Endodermal cell (in vitro differentiated cells): Measurements from ENCODE around the gene GPATCH4. TPM values are rescaled to one million over a fixed set of nuclear protein-coding genes. Genes with fewer than 3 reads are reported as not detected.

Source experiments
- DNase-seq: peaks from one replicate; pipeline ENCODE4 v3.0.0-alpha.2; 2017
- H3K27ac ChIP-seq: 2 replicates; pipeline ENCODE4 v1.5.1; 2013; ENCODE audit warnings: mild to moderate bottlenecking, low read depth, low read length, moderate library complexity
- H3K27me3 ChIP-seq: 2 replicates; pipeline ENCODE4 v1.6.1; 2013; ENCODE audit warnings: mild to moderate bottlenecking, low read length, moderate library complexity; ENCODE audit not compliant: insufficient read depth, control insufficient read depth, poor library complexity, severe bottlenecking
- H3K36me3 ChIP-seq: 2 replicates; pipeline ENCODE4 v1.7.0; 2013; ENCODE audit warnings: mild to moderate bottlenecking, low read length, moderate library complexity; ENCODE audit not compliant: control insufficient read depth, insufficient read depth
- H3K4me1 ChIP-seq: one replicate; pipeline ENCODE4 v1.7.0; 2013; ENCODE audit warnings: low read length; ENCODE audit not compliant: control insufficient read depth, insufficient read depth
- H3K4me3 ChIP-seq: 2 replicates; pipeline ENCODE4 v1.5.1; 2013; ENCODE audit warnings: mild to moderate bottlenecking, low read length, moderate library complexity
- H3K9ac ChIP-seq: 2 replicates; pipeline ENCODE4 v1.6.1; 2013; ENCODE audit warnings: mild to moderate bottlenecking, low read length, moderate library complexity; ENCODE audit not compliant: poor library complexity, severe bottlenecking; ENCODE audit errors: extremely low read depth
- H3K9me3 ChIP-seq: 2 replicates; pipeline ENCODE4 v1.6.1; 2013; ENCODE audit warnings: mild to moderate bottlenecking, low read length, moderate library complexity; ENCODE audit not compliant: control insufficient read depth
- H3K27ac Mint-ChIP-seq: 2 replicates; pipeline ENCODE4 v1.8.0; 2020; ENCODE audit warnings: mixed read lengths
- H3K27me3 Mint-ChIP-seq: 2 replicates; pipeline ENCODE4 v1.8.0; 2021; ENCODE audit warnings: mild to moderate bottlenecking, mixed read lengths; ENCODE audit not compliant: insufficient read depth
- H3K36me3 Mint-ChIP-seq: 2 replicates; pipeline ENCODE4 v1.8.0; 2020; ENCODE audit warnings: low read depth, mixed read lengths
- H3K4me1 Mint-ChIP-seq: 2 replicates; pipeline ENCODE4 v1.8.0; 2020; ENCODE audit warnings: mixed read lengths
- H3K4me3 Mint-ChIP-seq: 2 replicates; pipeline ENCODE4 v1.8.0; 2020; ENCODE audit warnings: mild to moderate bottlenecking, moderate library complexity, mixed read lengths
- H3K9me3 Mint-ChIP-seq: 2 replicates; pipeline ENCODE4 v1.8.0; 2020; ENCODE audit warnings: mild to moderate bottlenecking, mixed read lengths
- WGBS, 2 experiments: methylation state at CpG; one replicate each; pipeline versions ENCODE4 v1.1.5 to v1.1.7; 2013; ENCODE audit warnings: missing lambda C conversion rate in 2 of 2, mixed read lengths in 1 of 2; ENCODE audit not compliant: insufficient coverage in 1 of 2, insufficient read length in 1 of 2; 5-methylcytosine and 5-hydroxymethylcytosine counted together
- total RNA-seq, 2 donors: library from RNA; stranded (reverse); fragmentation: NEBNext Ultra II Directional in 1 of 2; extraction: Animal tissue kit (Norgen Biotek cat#: 25700) in 1 of 2; gene quantifications; 2 replicates in 1 of 2; 3 replicates in 1 of 2; pipeline ENCODE4 v1.2.1, GENCODE V29; 2021
- TF ChIP-seq, protein P1 (sequence below): fragments of 200-600 bp; sonication (generic); conservative IDR thresholded peaks from 2 replicates; pipeline ENCODE4 v1.5.0; 2021; ENCODE audit warnings: antibody characterized with exemption, mild to moderate bottlenecking

The GPATCH4 gene
- total RNA-seq, 2 donors from 2014 or later, result 23.0 to 34.4 TPM

DNA sequence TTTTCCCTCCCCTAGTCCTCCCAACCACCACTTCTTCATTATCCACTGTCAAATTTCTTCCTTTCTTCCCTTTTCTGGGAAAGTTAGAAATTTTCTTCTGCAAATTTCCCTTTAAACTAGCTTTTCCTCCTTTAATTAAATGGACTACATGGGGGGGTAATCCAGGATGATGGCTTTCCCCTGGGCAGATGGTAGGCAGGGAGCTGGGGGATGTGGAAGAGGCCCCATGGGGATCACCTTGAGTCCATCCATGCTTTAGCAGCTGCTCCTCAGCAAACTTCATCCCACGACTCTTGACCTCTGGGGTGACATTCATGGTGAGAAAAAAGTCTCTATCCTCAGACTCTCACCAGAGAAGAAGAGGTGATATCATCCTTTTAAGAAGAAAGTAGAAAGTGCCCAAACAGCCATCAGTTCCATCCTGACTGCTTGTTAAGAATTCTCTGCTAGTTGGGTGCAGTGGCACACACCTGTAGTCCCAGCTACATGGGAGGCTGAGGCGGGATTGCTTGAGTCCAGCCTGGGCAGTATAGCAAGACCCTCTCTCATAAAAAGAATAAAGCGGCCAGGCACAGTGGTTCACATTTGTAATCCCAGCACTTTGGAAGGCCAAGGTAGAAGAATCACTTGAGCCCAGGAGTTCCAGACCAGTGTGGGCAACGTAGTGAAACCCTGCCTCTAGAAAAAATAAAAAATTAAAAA lies 2.4 kb downstream of the GPATCH4 start:
- DNase-seq, result no peak
- Mint-ChIP-seq H3K27me3 (no peaks in the 10 kb centered on the region), H3K9me3 (no peaks in the 10 kb centered on the region), H3K4me1 (peaks cover 4% of the 10 kb centered on the region), H3K4me3 (no peak overlapping the region), H3K36me3 (peaks cover 32% of the 10 kb centered on the region), H3K27ac (no peak overlapping the region)
- WGBS, 2 experiments, result 78 to 95% methylated on average over 2 to 4 of the region's 4 CpGs
- Histone ChIP-seq H3K4me3 (no peak overlapping the region), H3K4me1 (no peaks in the 10 kb centered on the region), H3K9me3 (no peaks in the 10 kb centered on the region), H3K36me3 (peaks cover 45% of the 10 kb centered on the region), H3K27ac (no peak overlapping the region), H3K9ac (no peak overlapping the region), H3K27me3 (no peaks in the 10 kb centered on the region)
- TF ChIP-seq, protein P1, sequence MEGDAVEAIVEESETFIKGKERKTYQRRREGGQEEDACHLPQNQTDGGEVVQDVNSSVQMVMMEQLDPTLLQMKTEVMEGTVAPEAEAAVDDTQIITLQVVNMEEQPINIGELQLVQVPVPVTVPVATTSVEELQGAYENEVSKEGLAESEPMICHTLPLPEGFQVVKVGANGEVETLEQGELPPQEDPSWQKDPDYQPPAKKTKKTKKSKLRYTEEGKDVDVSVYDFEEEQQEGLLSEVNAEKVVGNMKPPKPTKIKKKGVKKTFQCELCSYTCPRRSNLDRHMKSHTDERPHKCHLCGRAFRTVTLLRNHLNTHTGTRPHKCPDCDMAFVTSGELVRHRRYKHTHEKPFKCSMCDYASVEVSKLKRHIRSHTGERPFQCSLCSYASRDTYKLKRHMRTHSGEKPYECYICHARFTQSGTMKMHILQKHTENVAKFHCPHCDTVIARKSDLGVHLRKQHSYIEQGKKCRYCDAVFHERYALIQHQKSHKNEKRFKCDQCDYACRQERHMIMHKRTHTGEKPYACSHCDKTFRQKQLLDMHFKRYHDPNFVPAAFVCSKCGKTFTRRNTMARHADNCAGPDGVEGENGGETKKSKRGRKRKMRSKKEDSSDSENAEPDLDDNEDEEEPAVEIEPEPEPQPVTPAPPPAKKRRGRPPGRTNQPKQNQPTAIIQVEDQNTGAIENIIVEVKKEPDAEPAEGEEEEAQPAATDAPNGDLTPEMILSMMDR, result no peak

DNA sequence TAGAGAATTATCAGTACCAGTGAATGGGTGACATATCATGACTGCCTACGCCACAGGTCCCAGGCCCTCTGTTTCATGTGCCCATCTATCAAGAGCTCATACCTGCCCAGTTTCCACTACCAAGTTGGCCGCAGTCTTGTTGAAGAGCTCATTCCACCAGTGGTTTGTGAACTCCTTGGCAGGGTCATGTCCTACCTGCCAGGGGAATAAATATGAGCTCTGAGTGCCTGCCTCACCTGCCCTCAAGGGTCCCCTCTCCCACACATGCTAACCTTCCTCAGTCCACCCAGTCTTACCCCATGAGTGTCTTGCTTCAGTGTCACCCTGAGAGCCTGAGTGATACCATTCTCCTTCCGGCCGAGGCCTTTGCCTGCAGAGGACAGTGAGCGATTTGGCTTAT lies 3.2 kb downstream of the GPATCH4 start:
- WGBS, 2 experiments, result 91 to 98% methylated on average over 5 of the region's 5 CpGs
- no peaks in the 10 kb centered on the region for H3K27me3 Mint-ChIP-seq
- H3K36me3 Mint-ChIP-seq, result peaks cover 35% of the 10 kb centered on the region
- H3K9ac ChIP-seq, result no peak overlapping the region
- no peaks in the 10 kb centered on the region for H3K9me3 Mint-ChIP-seq
- no peak overlapping the region for H3K4me3 Mint-ChIP-seq
- H3K36me3 ChIP-seq, result peaks cover 51% of the 10 kb centered on the region
- no peak overlapping the region for H3K27ac ChIP-seq
- DNase-seq, result no peak
- H3K4me1 ChIP-seq, result no peaks in the 10 kb centered on the region
- H3K9me3 ChIP-seq, result no peaks in the 10 kb centered on the region
- peaks cover 4% of the 10 kb centered on the region for H3K4me1 Mint-ChIP-seq
- H3K4me3 ChIP-seq, result no peak overlapping the region
- H3K27ac Mint-ChIP-seq, result peak overlapping the region; percentile 60
- H3K27me3 ChIP-seq, result no peaks in the 10 kb centered on the region
- TF ChIP-seq, protein P1, result no peak

DNA sequence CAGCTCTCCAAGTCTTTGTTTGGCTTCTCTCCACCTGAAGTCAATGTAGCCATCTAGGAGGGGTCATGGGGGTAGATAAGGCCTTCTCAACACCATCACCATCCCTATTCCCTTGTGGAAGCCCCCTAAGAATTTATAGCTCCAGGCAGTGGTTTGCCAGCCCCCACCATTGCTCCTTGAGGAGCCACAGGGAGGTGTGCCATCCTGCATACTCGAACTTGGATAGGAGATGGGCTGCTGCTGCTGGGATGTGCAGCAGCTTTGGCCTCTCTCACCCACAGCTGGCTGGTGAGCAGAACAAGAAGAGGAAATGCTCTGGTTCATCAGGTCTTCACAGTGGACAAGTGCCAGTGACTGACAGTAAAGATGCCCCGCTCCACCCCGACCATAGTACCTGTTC lies 4.9 kb downstream of the GPATCH4 start:
- Mint-ChIP-seq H3K27me3 (no peaks in the 10 kb centered on the region), H3K27ac (no peak overlapping the region), H3K4me1 (peaks cover 5% of the 10 kb centered on the region), H3K9me3 (no peaks in the 10 kb centered on the region), H3K4me3 (no peak overlapping the region), H3K36me3 (peaks cover 39% of the 10 kb centered on the region)
- H3K9ac ChIP-seq, result no peak overlapping the region
- no peaks in the 10 kb centered on the region for H3K27me3 ChIP-seq
- 90 to 95% methylated on average over 3 of the region's 3 CpGs for WGBS, 2 experiments
- TF ChIP-seq, protein P1, result no peak
- H3K4me1 ChIP-seq, result no peaks in the 10 kb centered on the region
- no peak for DNase-seq
- no peak overlapping the region for H3K4me3 ChIP-seq
- no peak overlapping the region for H3K27ac ChIP-seq
- no peaks in the 10 kb centered on the region for H3K9me3 ChIP-seq
- peaks cover 51% of the 10 kb centered on the region for H3K36me3 ChIP-seq
